Fibroblast of skin of left quadriceps (primary cell): ENCODE data around the gene CFAP65.
A peak's percentile ranks its signal among the peaks of the same experiment; 100 is the strongest.

Experiments
- DNase-seq, 2 experiments: peaks; one replicate each; pipeline ENCODE4 v3.0.0-alpha.2; 2013; ENCODE audit warnings: low read depth in 2 of 2

Gene CFAP65

GRCh38 chr2:219009294-219009693 is 32.0 kb downstream of the CFAP65 start:
- no peak for DNase-seq

GRCh38 chr2:219003979-219004378 is 37.3 kb downstream of the CFAP65 start:
- no peak for DNase-seq

- DNase-seq: no peak
Measured at GRCh38 chr2:219003267-219003634, 38.1 kb downstream of the CFAP65 start.

GRCh38 chr2:219002395-219003266 is 38.7 kb downstream of the CFAP65 start:
- no peak for DNase-seq

GRCh38 chr2:219001577-219002394 is 39.5 kb downstream of the CFAP65 start:
- no peak for DNase-seq

- DNase-seq: no peak
Measured at GRCh38 chr2:219001100-219001576, 40.2 kb downstream of the CFAP65 start.

- DNase-seq: no peak
Measured at GRCh38 chr2:219000569-219000960, 40.8 kb downstream of the CFAP65 start.

- no peak for DNase-seq
Measured at GRCh38 chr2:218999881-219000568, 41.3 kb downstream of the CFAP65 start.

GRCh38 chr2:218999021-218999880 is 42.1 kb downstream of the CFAP65 start:
- DNase-seq: no peak

GRCh38 chr2:218998414-218999002 is 42.8 kb downstream of the CFAP65 start:
- no peak for DNase-seq

- DNase-seq: no peak
Measured at GRCh38 chr2:218997731-218998130, 43.6 kb downstream of the CFAP65 start.

GRCh38 chr2:218996937-218997336 is 44.4 kb downstream of the CFAP65 start:
- DNase-seq: no peak

- peak; percentile 20 to 25 for DNase-seq
Measured at GRCh38 chr2:218995972-218996711, 45.2 kb downstream of the CFAP65 start.

GRCh38 chr2:218995561-218995960 is 45.8 kb downstream of the CFAP65 start:
- DNase-seq: no peak

- no peak for DNase-seq
Measured at GRCh38 chr2:218993345-218994315, 47.7 kb downstream of the CFAP65 start, which contains the start of gene CRYBA2. TSS of gene CRYBA2 (minus strand) at chr2:218993422. CDS start at chr2:218993176, 246 bp downstream.

- no peak for DNase-seq
Measured at GRCh38 chr2:218992703-218993344, 48.5 kb downstream of the CFAP65 start.

- DNase-seq: no peak
Measured at GRCh38 chr2:218992196-218992595, 49.1 kb downstream of the CFAP65 start.

GRCh38 chr2:218991674-218992168 is 49.6 kb downstream of the CFAP65 start:
- DNase-seq: peak in 1 of 2 experiments; percentile 4
